ENCODE data around the gene TPH1.
"Not testable (repeated sequence)": the region's sequence is repeated elsewhere in the genome, so short reads cannot be mapped to it uniquely, and the experiment has no call there.

The TPH1 gene

DNA sequence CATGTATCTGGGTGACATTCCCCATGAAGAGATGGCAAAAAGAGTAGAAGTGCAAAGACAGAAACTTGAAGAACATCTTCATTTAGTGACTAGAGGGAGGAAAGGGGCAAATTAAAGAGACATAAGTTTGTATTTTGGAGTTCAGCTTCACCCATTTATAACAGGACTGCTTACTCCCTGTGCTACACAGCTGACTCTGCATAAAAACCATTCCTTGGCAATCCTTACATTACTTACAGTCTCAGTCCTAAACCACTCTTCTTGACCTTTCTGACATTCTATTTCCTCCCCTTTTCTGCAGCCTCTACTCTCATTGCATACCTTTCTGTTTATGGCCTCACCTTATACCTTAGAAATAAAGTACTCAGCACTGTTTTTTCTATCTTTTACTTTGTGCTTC, 26.4 kb downstream of the TPH1 start:
- DNase-seq = no peak
- ATAC-seq = no peak

- DNase-seq (no peak), ATAC-seq (no peak)
Observed at GRCh38 chr11:18016789-18017188, 29.3 kb downstream of the TPH1 start.

DNA sequence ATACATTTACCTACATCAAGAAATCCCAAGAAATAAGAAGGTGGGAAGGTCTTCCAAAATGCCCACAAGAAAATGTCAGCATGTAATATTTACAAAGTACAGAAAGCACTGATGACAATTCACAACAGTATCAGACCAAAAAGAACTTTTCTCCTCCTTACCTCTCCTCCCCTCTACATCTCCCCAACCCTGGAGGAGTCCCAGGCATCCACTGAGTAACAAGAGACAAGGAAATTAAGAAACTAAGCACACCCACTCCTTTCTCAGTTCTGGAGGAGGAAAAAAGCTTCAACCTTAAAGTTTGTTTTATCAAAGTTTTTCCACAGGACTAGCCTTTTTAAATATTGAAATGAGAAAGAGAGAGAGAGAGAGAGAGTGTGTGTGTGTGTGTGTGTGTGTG, 31.2 kb downstream of the TPH1 start:
- ATAC-seq = no peak
- DNase-seq = no peak

- ATAC-seq = no peak
- DNase-seq = peak; percentile 12
Observed at GRCh38 chr11:18013790-18014507, 32.1 kb downstream of the TPH1 start.

DNA sequence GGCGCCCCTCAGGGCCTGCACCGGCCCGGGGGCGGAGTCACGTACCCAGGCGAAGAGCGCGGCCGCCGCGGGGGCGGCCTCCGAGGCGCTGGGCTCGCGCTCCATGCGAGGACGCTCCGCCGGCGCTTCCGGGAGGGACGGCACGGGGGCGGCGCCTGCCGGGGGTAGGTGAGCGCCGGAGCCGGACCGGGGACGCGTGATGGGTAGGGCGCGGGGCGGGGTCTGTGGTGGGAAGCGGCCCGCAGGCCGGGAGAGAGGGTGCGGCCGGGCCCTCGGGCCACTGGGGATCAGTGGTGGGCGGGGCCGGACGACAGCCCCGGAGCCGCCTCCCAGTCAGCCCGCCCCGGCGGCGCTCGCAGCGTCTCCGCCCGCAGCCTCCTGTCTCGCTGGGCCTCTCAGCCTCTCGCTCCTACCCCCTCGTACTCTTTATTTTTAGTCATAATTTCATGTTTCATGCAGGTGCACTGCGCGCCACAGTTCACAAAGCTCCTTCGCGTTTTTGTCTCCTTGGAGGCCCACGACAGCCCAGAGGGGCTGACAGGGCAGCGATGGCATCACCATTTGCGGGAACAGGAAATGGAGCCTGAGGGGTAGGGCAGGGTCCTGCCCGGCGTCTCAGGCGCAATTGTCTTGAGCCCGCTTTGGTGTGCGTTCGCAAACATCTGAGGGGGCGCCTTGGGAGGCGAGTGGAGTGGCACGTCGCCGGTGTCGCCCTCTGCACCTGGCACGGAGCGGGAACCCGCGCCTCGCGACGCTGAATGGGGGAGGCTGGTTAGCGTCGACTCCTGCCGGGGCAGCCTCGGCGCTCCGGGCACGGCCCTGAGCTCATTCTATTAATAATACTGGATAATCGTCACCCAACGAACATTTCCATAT, 32.9 kb downstream of the TPH1 start, which contains the start of gene SERGEF:
Gene SERGEF, minus strand, starts transcription at position 142 of the 876 bp plus-strand sequence. Its CDS starts 37 bp downstream, at position 105.
- peak; percentile 96 for ATAC-seq
- DNase-seq = peak; percentile 97

- ATAC-seq (no peak), DNase-seq (peak; percentile 15)
Observed at GRCh38 chr11:18012122-18012905, 33.8 kb downstream of the TPH1 start.

- ATAC-seq (no peak), DNase-seq (peak; percentile 4)
Observed at GRCh38 chr11:18011633-18012032, 34.4 kb downstream of the TPH1 start.

DNA sequence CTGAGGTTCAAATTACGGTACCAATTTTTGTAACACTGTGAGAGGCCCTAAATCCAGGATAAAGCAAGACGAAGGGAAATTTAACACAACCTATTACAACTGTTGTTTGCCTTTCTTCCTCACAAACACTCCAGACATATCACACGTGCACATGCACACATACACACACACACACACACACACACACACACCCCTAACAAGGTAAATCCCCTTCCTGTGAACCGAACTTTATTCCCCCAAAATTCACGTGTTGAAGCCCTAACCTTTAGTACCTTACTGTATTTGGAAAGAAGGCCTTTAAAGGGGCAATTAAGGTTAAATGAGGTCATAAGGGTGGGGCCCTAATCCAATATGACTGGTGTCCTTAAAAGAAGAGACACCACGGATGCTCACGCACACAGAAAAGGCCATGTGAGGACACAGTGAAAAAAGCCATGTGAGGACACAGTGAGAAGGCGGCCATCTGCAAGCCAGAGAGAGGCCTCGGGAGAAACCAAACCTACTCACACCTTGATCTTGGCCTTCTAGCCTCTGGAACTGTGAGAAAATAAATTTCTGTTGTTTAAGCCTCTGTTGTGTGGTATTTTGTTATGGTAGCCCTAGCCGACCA, 35.0 kb downstream of the TPH1 start:
- ATAC-seq (no peak), DNase-seq (peak; percentile 5)

- no peak for ATAC-seq
- DNase-seq = no peak
Observed at GRCh38 chr11:18010121-18010670, 35.9 kb downstream of the TPH1 start.

DNA sequence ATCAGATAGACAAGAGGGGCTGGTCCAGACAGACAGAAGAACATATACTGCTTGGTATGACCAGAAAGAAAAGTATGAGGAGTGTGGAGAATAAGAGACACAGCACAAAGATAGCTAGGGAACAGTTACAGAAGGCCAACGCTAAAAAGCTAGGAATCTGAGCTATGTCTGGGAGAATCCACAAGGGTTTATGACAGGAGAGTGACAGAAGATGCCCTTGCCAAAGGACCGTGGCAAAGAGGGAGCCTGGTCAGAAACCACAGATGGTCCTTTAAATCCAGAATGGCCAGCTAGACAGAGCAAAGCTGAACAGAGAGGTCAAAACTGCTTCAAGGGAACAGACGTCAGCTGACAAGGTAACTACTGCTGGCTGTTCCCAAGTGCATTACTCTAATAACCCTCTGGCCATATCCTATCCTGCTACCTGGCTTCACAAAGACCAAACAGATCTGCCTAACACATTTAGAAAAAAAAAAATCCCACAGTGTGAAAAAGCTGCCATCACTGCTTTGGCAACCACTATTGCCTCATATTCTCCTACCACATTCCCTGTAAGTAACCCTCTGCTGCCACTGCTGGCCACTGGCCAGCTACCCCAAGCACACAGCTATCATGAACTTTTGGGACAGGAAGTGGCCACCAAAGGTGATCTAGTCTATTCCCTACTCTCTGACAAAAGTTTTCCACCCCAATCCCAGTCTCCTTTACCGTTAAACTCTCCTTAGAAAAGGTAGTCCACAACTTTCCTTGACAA, 40.5 kb downstream of the TPH1 start:
- ATAC-seq = no peak
- no peak for DNase-seq

- no peak for DNase-seq
- ATAC-seq = no peak
Observed at GRCh38 chr11:18001191-18001590, 44.9 kb downstream of the TPH1 start.

- ATAC-seq (no peak), DNase-seq (no peak)
Observed at GRCh38 chr11:18000760-18001159, 45.3 kb downstream of the TPH1 start.

DNA sequence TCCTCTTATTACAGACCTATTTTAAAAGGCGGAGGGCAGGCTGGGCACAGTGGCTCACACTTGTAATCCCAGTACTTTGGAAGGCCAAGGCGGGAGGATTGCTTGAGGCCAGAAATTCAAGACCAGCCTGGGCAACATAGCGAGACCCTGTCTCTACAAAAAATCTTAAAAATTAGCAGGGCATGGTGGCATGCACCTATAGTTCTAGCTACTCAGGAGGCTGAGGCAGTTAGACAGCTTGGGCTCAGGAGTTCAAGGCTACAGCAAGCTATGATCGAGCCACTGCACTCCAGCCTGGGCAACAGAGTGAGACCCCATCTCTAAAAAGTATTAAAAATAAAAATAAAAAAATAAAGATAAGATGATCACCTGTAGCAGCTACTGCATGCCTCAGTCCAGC, 45.9 kb downstream of the TPH1 start:
- not testable (repeated sequence) for DNase-seq, ATAC-seq
